ENCODE data around the gene FNDC3B. TPM values are rescaled to one million over a fixed set of nuclear protein-coding genes. Genes with fewer than 3 reads are reported as not detected.

FNDC3B gene
- total RNA-seq, 1 donor from 2014 or later: 290 TPM

GRCh38 chr3:172296975-172297332 is 257.6 kb downstream of the FNDC3B start:
- Mint-ChIP-seq H3K9me3 (ENCODE audit: low read depth) (no peaks in the 10 kb centered on the region), H3K4me3 (ENCODE audit: unreplicated experiment) (no peak overlapping the region), H3K27ac (ENCODE audit: unreplicated experiment) (peak overlapping the region; percentile 56), H3K4me1 (ENCODE audit: low read depth) (peaks cover 25% of the 10 kb centered on the region), H3K27me3 (ENCODE audit: low read depth) (no peaks in the 10 kb centered on the region), H3K36me3 (ENCODE audit: low read depth) (peaks cover 47% of the 10 kb centered on the region)
- TF ChIP-seq CTCF (IDR thresholded peaks at IDR 0.05): no peak
- no peak for DNase-seq (ENCODE audit: low spot score)

GRCh38 chr3:172298247-172298646 is 258.9 kb downstream of the FNDC3B start:
- H3K4me3 Mint-ChIP-seq (ENCODE audit: unreplicated experiment): no peak overlapping the region
- no peak for TF ChIP-seq CTCF (IDR thresholded peaks at IDR 0.05)
- peaks cover 20% of the 10 kb centered on the region for H3K4me1 Mint-ChIP-seq (ENCODE audit: low read depth)
- no peaks in the 10 kb centered on the region for H3K9me3 Mint-ChIP-seq (ENCODE audit: low read depth)
- H3K27ac Mint-ChIP-seq (ENCODE audit: unreplicated experiment): peak overlapping the region; percentile 24
- no peak for DNase-seq (ENCODE audit: low spot score)
- H3K36me3 Mint-ChIP-seq (ENCODE audit: low read depth): peaks cover 51% of the 10 kb centered on the region
- H3K27me3 Mint-ChIP-seq (ENCODE audit: low read depth): no peaks in the 10 kb centered on the region

GRCh38 chr3:172300187-172300586 is 260.8 kb downstream of the FNDC3B start:
- TF ChIP-seq CTCF (IDR thresholded peaks at IDR 0.05): no peak
- DNase-seq (ENCODE audit: low spot score): no peak
- Mint-ChIP-seq H3K27me3 (ENCODE audit: low read depth) (no peaks in the 10 kb centered on the region), H3K36me3 (ENCODE audit: low read depth) (peaks cover 48% of the 10 kb centered on the region), H3K27ac (ENCODE audit: unreplicated experiment) (peak overlapping the region; percentile 64), H3K4me1 (ENCODE audit: low read depth) (peaks cover 26% of the 10 kb centered on the region), H3K4me3 (ENCODE audit: unreplicated experiment) (no peak overlapping the region), H3K9me3 (ENCODE audit: low read depth) (no peaks in the 10 kb centered on the region)

GRCh38 chr3:172300862-172301261 is 261.5 kb downstream of the FNDC3B start:
- no peak for TF ChIP-seq CTCF (IDR thresholded peaks at IDR 0.05)
- H3K27ac Mint-ChIP-seq (ENCODE audit: unreplicated experiment): no peak overlapping the region
- H3K27me3 Mint-ChIP-seq (ENCODE audit: low read depth): no peaks in the 10 kb centered on the region
- peaks cover 49% of the 10 kb centered on the region for H3K36me3 Mint-ChIP-seq (ENCODE audit: low read depth)
- H3K4me3 Mint-ChIP-seq (ENCODE audit: unreplicated experiment): no peak overlapping the region
- H3K9me3 Mint-ChIP-seq (ENCODE audit: low read depth): no peaks in the 10 kb centered on the region
- no peak for DNase-seq (ENCODE audit: low spot score)
- peaks cover 33% of the 10 kb centered on the region for H3K4me1 Mint-ChIP-seq (ENCODE audit: low read depth)

GRCh38 chr3:172302203-172302602 is 262.8 kb downstream of the FNDC3B start:
- H3K27me3 Mint-ChIP-seq (ENCODE audit: low read depth): no peaks in the 10 kb centered on the region
- no peak for TF ChIP-seq CTCF (IDR thresholded peaks at IDR 0.05)
- H3K4me3 Mint-ChIP-seq (ENCODE audit: unreplicated experiment): no peak overlapping the region
- peaks cover 38% of the 10 kb centered on the region for H3K4me1 Mint-ChIP-seq (ENCODE audit: low read depth)
- H3K27ac Mint-ChIP-seq (ENCODE audit: unreplicated experiment): peak overlapping the region; percentile 0
- DNase-seq (ENCODE audit: low spot score): no peak
- H3K9me3 Mint-ChIP-seq (ENCODE audit: low read depth): no peaks in the 10 kb centered on the region
- H3K36me3 Mint-ChIP-seq (ENCODE audit: low read depth): peaks cover 39% of the 10 kb centered on the region

Measured in chondrocyte (in vitro differentiated cells).